HG02840 (cell line): ENCODE measurements around the gene REEP6.
"Not testable (repeated sequence)": the region's sequence is repeated elsewhere in the genome, so short reads cannot be mapped to it uniquely, and the experiment has no call there.

Experiments
- ATAC-seq: cut with Tn5 transposase; IDR thresholded peaks from one replicate; pipeline ENCODE4 v1.9.1; 2021; ENCODE audit warnings: mild to moderate bottlenecking, moderate library complexity, moderate number of reproducible peaks; ENCODE audit not compliant: unreplicated experiment, low FRiP score

The REEP6 gene

GRCh38 chr19:1471515-1472160 is 19.3 kb upstream of the REEP6 start:
- no peak for ATAC-seq

- ATAC-seq = no peak
These were observed 18.5 kb upstream of the REEP6 start for GRCh38 chr19:1472231-1473084.

GRCh38 chr19:1473085-1473851 is 17.7 kb upstream of the REEP6 start:
- ATAC-seq = no peak

GRCh38 chr19:1474011-1474764 is 16.8 kb upstream of the REEP6 start:
- no peak for ATAC-seq

GRCh38 chr19:1474765-1475351 is 16.1 kb upstream of the REEP6 start:
- ATAC-seq = no peak

- ATAC-seq = no peak
These were observed 15.1 kb upstream of the REEP6 start for GRCh38 chr19:1475751-1476437.

- not testable (repeated sequence) for ATAC-seq
These were observed 13.9 kb upstream of the REEP6 start for GRCh38 chr19:1477056-1477455.

- ATAC-seq = peak; percentile 85
These were observed 11.9 kb upstream of the REEP6 start, which contains the start of gene C19orf25 for GRCh38 chr19:1478934-1479707. C19orf25 (minus strand) TSS chr19:1479215; CDS start chr19:1478903, 312 bp downstream.

GRCh38 chr19:1481224-1481892 is 9.6 kb upstream of the REEP6 start:
- no peak for ATAC-seq

GRCh38 chr19:1481893-1482360 is 9.1 kb upstream of the REEP6 start:
- ATAC-seq = no peak

- ATAC-seq = no peak
These were observed 8.4 kb upstream of the REEP6 start for GRCh38 chr19:1482361-1483130.

- ATAC-seq = no peak
These were observed 7.6 kb upstream of the REEP6 start for GRCh38 chr19:1483131-1483978.

- ATAC-seq = no peak
These were observed 7.0 kb upstream of the REEP6 start for GRCh38 chr19:1483979-1484428.

GRCh38 chr19:1486720-1487575 is 4.0 kb upstream of the REEP6 start:
- ATAC-seq = no peak

GRCh38 chr19:1487576-1488281 is 3.3 kb upstream of the REEP6 start:
- ATAC-seq = no peak
